Right forelimb (tissue), 1 donor: ENCODE data around the gene N4BP2L1.

ENCODE experiments used
- DNase-seq: peaks from one replicate; pipeline ENCODE4 v3.0.0-alpha.2; 2018

Gene N4BP2L1

DNA sequence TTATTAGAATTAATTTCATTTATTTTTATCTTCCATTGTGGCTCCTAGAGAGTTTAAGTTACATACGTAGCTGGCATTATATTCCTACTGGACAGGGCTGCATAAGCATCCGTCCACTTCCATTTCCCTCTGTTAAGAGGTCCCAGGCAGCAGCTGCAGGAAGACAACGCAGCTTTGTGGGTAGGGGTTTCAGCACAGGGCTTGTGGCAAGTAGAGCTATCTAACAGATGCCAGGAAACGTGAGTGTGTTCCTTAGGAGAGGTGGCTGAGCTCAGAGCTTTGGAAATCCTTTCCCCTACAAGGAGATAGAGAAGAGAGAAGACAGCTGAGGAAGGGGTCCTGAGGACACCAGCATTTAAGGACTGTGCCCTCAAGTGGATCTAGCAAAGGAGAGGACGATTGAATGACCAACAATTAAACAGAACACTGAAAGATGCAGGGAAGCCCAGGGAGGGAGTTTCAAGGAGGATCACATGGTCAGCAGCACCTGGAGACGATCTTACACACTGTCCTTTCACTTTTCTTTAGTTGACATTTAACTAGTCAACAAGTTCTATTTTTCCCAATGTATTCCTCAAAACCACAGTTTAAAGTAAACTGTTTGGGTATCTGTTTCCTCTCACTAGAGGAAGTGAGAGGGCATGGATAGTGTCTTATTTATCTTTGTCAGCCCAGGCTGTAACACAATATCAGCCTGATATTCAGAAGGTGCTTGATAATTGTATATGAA lies 2.3 kb upstream of the N4BP2L1 start:
- no peak for DNase-seq

GRCh38 chr13:32429433-32429909 lies 1.5 kb upstream of the N4BP2L1 start:
- no peak for DNase-seq

GRCh38 chr13:32428581-32429432 lies 877 bp upstream of the N4BP2L1 start:
- no peak for DNase-seq

DNA sequence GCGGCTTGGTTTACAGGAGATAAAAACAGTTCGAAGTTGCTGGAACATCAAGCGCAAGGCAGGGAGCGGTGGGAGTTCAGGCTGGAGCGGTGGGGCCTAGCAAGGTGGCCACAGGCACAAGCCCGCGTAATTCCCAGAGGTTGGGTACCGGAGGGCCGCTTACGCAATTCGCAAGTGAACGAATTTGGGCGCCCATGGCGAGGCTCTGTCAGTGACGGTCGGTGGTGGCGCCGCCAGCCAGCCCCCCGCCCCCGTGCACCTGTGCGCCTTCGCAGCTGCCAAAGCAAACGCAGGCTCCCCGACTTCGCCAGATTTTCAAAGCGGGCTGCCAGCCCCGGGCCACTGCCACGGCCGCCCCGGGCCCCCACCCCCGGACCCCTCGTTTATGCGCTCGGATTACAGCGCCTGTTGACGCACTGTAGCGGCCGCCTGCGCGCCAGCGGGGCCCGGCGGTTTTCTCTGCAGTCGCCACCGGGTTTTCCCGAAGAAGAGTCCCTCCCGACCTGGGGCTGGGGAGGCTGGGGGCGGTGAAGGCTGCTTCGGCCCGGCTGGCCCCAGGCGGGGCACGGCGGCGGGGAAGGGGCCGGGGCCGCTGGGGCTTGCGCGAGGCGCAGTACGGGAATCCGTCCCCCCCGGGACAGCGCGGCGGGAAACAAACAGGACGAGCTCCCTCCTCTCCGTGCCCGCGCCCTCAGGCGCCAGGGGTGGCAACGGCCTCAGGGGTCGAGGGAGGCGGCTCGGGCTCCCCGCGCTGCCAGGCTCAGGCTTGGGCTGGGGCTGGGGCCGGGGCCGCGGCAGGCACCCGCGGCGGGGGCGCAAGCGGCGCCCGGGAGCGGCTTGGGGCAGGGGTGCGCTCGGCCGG lies 709 bp downstream of the N4BP2L1 start:
- peak; percentile 73 for DNase-seq

- no peak for DNase-seq
These were observed 1.5 kb downstream of the N4BP2L1 start for GRCh38 chr13:32426191-32426989.

DNA sequence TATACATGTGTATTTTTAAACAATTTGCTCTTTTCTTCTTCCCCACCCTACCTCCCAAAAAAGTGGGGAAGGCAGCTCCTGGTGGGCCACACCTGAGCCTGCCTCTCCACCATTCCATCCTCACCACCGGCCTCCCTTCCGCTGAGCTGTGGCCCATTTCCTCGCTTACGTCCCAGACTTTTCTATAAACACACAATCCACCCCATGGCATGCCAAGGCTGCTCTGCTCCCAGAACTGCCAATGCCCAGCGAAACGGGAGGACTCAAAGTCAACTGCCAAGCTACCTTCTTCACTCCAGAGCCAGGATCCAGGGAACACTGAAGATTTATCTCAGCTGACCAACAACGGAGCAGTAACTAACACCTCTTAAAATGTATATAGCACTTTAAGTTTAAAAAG lies 2.8 kb downstream of the N4BP2L1 start:
- no peak for DNase-seq

- no peak for DNase-seq
These were observed 4.3 kb downstream of the N4BP2L1 start for GRCh38 chr13:32423592-32423991.

DNA sequence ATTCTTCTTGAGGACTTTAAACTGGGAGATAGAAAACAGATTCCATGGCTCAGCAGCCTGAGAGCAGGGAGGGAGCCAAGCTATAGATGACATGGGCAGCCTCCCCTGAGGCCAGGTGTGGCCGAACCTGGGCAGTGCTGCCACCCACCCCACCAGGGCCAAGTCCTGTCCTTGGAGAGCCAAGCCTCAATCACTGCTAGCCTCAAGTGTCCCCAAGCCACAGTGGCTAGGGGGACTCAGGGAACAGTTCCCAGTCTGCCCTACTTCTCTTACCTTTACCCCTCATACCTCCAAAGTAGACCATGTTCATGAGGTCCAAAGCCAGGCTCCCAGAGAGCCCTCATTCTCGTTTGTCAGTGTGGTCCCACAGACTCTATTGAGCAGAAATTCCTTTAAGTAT lies 8.1 kb downstream of the N4BP2L1 start:
- no peak for DNase-seq

DNA sequence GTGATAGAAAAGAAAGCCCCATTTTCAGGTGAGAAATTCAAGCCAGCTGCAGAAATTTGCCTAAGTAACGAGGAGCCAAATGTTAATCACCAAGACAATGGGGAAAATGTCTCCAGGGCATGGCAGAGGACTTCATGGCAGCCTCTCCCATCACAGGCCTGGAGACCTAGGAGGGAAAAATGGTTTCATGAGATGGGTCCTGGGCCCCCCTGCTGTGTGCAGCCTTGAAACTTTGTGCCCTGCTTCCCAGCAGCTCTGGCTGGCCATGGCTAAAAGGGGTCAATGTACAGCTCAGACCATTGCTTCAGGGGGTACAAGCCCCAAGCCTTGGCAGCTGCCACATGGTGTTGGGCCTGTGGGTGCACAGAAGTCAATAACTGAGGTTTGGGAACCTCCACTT lies 9.9 kb downstream of the N4BP2L1 start:
- DNase-seq: no peak

DNA sequence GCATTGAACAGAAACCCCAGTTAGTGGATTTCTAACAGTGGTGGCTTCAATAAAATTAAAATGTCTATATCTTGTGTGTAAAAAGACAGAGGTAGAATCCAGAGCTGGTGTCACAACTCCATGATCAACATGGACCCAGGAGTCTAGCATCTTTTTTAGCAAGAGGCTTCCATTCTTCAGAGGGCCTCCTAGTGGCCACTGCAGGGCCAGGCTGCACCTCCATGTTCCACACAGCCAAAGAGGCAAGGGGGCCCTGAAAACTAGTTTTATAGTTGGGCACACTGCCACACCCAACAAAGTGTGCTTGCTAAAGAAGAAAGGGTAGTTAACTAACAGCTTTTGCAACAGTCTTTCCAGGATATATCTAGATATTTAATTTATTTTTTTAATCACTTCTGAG lies 12.9 kb downstream of the N4BP2L1 start:
- no peak for DNase-seq

GRCh38 chr13:32414580-32414979 lies 13.3 kb downstream of the N4BP2L1 start:
- no peak for DNase-seq

DNA sequence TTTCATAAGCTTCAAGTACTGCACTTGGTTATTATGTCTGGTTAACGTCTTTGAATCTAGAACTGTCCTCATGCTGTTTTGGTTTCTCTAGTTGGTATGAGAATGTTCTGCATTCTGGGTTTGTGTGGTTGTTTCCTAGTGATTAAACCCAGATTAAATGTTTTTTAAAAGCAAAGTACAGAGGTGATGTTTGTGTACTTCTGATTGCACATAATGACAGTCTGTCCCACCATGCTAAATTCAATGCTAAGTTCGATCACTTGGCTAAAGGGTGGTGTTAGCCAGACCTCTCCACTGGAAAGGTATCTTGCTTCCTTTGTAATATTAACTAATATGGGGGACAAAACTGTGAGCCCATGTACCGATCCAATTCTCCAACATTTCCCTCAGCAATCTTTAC lies 14.6 kb downstream of the N4BP2L1 start:
- no peak for DNase-seq

DNA sequence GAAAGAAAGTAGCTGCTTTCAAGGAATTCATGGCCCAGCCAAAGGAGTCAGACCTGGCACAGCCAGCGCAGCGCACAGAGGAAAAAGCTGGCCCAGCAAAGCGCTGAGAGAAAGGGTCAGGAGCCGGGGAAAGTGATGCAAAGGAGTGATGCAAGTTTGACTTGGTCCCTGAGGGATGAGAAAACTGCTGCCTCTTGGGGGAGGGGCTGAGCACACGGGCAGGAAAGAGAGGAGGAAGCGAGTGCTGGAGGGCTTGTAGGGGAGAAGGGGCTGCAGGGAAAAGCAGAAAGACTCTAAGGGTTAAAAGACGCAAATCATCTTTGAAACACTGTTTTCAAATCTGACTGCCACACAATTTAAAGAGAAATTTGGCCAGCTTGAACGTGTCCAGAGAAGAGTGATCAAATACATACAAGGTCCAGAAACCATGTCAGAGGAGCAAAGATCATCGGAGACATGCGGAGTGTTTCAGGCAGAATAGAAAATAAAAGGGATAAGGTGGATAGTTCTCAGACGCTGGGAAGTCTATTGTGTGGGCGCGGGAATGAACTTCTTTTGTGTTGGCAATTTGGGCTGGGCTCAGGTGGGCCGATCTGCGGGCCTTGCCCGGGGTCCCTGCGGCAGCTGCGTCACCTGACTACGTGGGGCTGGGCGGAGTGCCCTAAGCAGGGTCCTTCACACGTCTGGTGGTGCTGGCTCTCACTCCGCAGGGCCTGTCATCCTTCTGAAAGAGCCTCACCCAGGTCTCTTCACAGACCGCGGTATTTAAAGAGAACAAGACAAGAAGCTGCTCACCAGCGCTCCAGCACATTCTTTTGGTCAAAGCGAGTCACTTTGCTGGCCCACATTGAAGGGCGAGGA lies 18.1 kb downstream of the N4BP2L1 start:
- peak; percentile 53 for DNase-seq

- DNase-seq: no peak
These were observed 19.0 kb downstream of the N4BP2L1 start for GRCh38 chr13:32409001-32409313.

GRCh38 chr13:32408296-32409000 lies 19.5 kb downstream of the N4BP2L1 start:
- no peak for DNase-seq

- DNase-seq: no peak
These were observed 20.1 kb downstream of the N4BP2L1 start for GRCh38 chr13:32407854-32408253.

DNA sequence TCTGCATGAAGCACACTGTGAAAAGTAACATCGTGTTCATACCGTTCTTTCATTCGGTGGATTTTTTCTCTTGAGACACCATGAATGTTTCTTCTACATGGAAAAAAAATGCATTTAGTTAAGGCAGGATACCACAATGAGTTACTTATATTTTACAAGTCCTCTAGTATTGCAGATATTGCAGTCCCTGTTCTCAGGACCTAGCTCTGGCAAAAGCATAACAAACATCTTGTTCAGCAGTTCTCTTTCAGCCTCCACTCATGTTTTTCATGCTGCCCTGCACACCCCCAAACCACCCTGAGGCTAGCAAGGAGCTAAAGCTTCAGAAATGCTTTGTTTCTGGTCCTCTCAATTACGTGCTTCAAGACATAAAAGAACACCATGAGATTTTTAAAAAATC lies 24.8 kb downstream of the N4BP2L1 start:
- DNase-seq: no peak

GRCh38 chr13:32391101-32391619 lies 36.8 kb downstream of the N4BP2L1 start:
- no peak for DNase-seq

DNA sequence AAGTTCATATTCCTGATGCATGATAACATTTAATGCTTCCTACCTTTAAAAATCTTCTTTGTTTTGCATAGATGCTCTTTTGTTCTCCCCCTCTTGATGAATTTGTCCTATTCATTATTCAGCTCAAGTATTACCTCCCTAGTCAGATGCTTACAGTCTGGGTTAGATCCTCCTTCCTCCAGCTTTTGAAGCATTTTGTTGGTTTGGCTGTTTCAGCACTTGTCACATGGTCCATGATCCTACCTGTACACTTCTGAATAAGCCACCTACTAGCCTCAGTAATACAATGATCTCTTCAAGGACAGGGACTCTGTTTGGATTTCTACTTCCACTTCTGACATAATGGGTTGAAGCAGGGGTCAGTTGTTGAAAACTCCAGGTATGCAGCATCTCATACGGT lies 37.4 kb downstream of the N4BP2L1 start:
- DNase-seq: no peak

DNA sequence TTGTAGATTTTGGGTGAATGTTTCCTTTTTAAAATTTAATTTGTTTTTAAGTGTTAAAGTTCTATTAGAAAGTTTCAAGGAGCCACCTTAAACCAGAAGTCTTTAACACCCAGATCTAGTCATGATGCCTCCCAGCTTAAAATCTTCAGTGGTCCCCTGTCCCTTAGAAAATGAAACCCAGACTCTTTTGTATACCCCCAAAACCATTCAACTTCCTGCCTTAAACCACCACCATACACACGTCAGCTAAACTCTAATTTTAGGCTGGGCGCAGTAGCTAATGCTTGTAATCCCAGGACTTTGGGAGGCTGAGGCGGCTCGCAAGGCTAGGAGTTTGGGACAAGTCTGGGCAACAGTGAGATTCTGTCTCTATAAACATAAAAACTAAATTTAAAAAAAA lies 37.9 kb downstream of the N4BP2L1 start:
- DNase-seq: no peak

DNA sequence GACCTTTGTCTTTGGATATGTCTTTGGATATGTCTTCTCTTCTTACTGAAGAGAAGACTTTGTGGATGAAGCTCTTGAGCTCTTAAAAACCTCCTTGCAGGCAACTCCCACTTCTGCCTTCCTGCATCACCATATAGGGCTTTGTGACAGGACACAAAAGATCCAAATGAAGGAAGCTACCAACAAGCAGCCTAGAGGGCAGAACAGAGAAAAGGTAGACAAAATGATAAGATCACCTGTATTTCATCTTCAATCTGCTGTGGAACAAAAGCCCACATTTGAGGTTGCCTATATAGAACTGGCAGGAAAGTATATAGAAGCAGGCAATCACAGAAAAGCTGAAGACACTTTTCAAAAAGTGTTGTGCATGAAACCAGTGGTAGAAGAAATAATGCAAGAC lies 42.5 kb downstream of the N4BP2L1 start:
- DNase-seq: no peak
